WTC11 (cell line): ENCODE data around the gene FAM135A.

Experiments
- CTCF ChIP-seq: fragments of 200-600 bp; IDR thresholded peaks from 2 replicates; pipeline ENCODE4 v1.8.0; 2022; ENCODE audit warnings: antibody characterized with exemption
- GABPB1 ChIP-seq: sonication (generic); formaldehyde crosslinking; IDR thresholded peaks from 2 replicates; pipeline ENCODE4 v1.8.1; 2023; ENCODE audit warnings: mild to moderate bottlenecking, missing genetic modification reagents
- GRHL2 ChIP-seq: fragments of 250-450 bp; sonication (Bioruptor Pico); IDR thresholded peaks from 2 replicates; pipeline ENCODE4 v1.8.0; 2022; ENCODE audit warnings: mild to moderate bottlenecking, moderate library complexity; ENCODE audit not compliant: insufficient replicate concordance, severe bottlenecking
- NFE2L1 ChIP-seq: sonication (generic); formaldehyde crosslinking; IDR thresholded peaks from 2 replicates; pipeline ENCODE4 v1.8.1; 2023; ENCODE audit warnings: missing genetic modification reagents
- ZBTB21 ChIP-seq: sonication (generic); formaldehyde crosslinking; IDR thresholded peaks from 2 replicates; pipeline ENCODE4 v1.8.1; 2023; ENCODE audit warnings: mild to moderate bottlenecking, missing genetic modification reagents, borderline replicate concordance
- ZNF232 ChIP-seq: sonication (generic); formaldehyde crosslinking; IDR thresholded peaks from 2 replicates; pipeline ENCODE4 v1.8.0; 2022; ENCODE audit warnings: mild to moderate bottlenecking, missing genetic modification reagents

- TF ChIP-seq NFE2L1 (CRISPR knock-in tag) (no peak), CTCF (no peak), GABPB1 (CRISPR knock-in tag) (no peak), GRHL2 (no peak), ZBTB21 (CRISPR knock-in tag) (no peak), ZNF232 (CRISPR knock-in tag) (no peak)
These were observed 31.7 kb downstream of the FAM135A start for GRCh38 chr6:70445001-70445400.
